HG02885 (cell line): ENCODE measurements around the gene FFAR2.
"Not testable (repeated sequence)": the region's sequence is repeated elsewhere in the genome, so short reads cannot be mapped to it uniquely, and the experiment has no call there.

Experiments used
- ATAC-seq: cut with Tn5 transposase; IDR thresholded peaks from one replicate; pipeline ENCODE4 v1.9.1; 2021; ENCODE audit warnings: mild to moderate bottlenecking; ENCODE audit not compliant: unreplicated experiment, poor library complexity

FFAR2 gene

GRCh38 chr19:35447606-35448469 is at the start of gene FFAR2:
FFAR2 (plus strand) TSS chr19:35448257; CDS start chr19:35449715, 1,458 bp downstream.
- ATAC-seq, result no peak

- ATAC-seq, result no peak
Observed at GRCh38 chr19:35398570-35398969, 49.5 kb upstream of the FFAR2 start.

GRCh38 chr19:35399231-35399630 is 48.8 kb upstream of the FFAR2 start:
- ATAC-seq, result no peak

GRCh38 chr19:35399948-35400772 is 47.9 kb upstream of the FFAR2 start:
- no peak for ATAC-seq

- ATAC-seq, result no peak
Observed at GRCh38 chr19:35400773-35401100, 47.3 kb upstream of the FFAR2 start.

GRCh38 chr19:35401416-35401815 is 46.6 kb upstream of the FFAR2 start:
- ATAC-seq, result not testable (repeated sequence)

- no peak for ATAC-seq
Observed at GRCh38 chr19:35403116-35403760, 44.8 kb upstream of the FFAR2 start.

- peak; percentile 78 for ATAC-seq
Observed at GRCh38 chr19:35404879-35405622, 43.0 kb upstream of the FFAR2 start.

GRCh38 chr19:35407619-35408018 is 40.4 kb upstream of the FFAR2 start:
- no peak for ATAC-seq

- peak; percentile 62 for ATAC-seq
Observed at GRCh38 chr19:35408284-35409171, 39.5 kb upstream of the FFAR2 start.

GRCh38 chr19:35409191-35409590 is 38.9 kb upstream of the FFAR2 start:
- ATAC-seq, result no peak

GRCh38 chr19:35410487-35410886 is 37.6 kb upstream of the FFAR2 start:
- no peak for ATAC-seq

- no peak for ATAC-seq
Observed at GRCh38 chr19:35414442-35414841, 33.6 kb upstream of the FFAR2 start.

GRCh38 chr19:35416331-35416730 is 31.7 kb upstream of the FFAR2 start:
- no peak for ATAC-seq

GRCh38 chr19:35417278-35417677 is 30.8 kb upstream of the FFAR2 start:
- ATAC-seq, result no peak

- no peak for ATAC-seq
Observed at GRCh38 chr19:35417713-35418534, 30.1 kb upstream of the FFAR2 start.

GRCh38 chr19:35419046-35419445 is 29.0 kb upstream of the FFAR2 start:
- no peak for ATAC-seq

GRCh38 chr19:35419805-35420204 is 28.3 kb upstream of the FFAR2 start:
- no peak for ATAC-seq
